ENCODE measurements around the gene TRIM67.
"Not testable (repeated sequence)": the region's sequence is repeated elsewhere in the genome, so short reads cannot be mapped to it uniquely, and the experiment has no call there.

The TRIM67 gene

DNA sequence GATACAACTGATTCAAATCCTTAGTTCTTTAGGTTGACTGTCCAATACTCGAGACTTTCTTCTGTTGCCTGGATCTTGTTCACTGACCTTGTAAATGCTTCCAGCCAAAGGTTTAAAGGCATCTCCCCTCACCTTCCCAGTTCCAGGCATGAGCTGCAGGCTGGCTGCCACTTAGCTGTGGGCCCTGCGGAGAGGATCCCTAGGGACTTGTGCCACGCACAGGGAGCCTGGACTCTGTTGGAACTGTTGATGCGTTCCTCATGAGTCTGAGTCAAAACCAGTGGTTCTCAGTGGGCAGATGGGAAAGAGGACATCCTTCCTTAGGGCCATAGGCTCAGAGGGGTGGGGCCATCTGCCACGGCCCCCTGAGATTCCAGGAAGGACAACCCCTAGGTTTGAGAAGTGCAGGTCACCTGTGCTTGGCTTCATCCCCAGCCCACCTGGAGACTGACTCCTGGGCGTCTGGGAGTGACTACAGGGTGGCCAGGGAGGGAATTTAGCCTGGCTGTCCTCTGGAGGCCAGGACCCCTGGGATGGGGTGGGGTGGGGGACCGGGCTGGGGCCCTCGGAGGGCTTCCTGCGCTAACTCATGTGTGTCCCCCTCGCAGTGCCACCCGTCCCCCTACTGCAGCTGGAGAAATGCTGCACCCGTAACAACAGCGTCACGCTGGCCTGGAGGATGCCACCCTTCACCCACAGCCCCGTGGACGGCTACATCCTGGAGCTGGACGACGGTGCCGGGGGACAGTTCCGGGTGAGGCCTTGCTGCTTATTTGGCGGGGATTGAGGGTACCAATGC lies 41.6 kb downstream of the TRIM67 start:
- DNase-seq (ENCODE audit: low read depth, low spot score) = no peak

DNA sequence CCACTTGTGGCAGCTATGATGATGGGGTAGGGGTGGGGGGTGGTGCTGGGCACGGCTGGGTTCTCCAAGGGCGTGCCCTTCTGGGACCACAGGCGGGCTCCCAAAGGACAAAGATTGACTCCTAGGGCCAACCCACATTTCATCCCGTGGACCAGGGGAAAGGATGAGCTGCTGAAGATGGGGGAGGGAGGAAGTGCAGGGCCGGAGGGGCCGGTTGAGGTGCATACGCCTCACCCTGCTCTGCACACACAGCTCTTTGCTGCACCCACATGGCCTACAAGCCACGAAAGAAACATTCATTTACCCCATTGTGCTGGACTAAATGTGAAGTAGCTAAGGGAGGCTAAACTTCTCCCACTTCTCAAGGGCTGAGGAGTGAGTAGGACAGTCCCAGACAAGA lies 45.0 kb downstream of the TRIM67 start:
- no peak for DNase-seq (ENCODE audit: low read depth, low spot score)

DNA sequence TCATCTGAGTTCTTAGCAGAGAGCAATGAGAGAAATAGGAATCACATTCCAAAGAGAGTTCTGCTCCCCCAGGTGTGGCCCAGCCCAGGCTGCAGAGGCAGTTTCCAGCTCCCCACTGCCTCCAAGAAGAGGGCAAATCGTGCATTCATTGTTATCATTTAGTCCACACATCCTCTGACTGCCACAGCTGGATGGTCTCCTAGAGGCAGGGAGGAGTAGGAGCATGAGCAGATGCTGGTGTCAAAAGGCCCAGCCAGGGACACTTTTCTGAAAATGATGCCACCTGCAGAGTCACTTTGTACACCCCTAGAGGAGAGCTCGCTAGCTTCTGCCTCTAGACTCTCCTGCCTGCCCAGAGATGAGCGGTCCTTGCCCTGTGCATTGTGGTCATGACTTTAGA lies 45.6 kb downstream of the TRIM67 start:
- DNase-seq (ENCODE audit: low read depth, low spot score) = no peak

DNA sequence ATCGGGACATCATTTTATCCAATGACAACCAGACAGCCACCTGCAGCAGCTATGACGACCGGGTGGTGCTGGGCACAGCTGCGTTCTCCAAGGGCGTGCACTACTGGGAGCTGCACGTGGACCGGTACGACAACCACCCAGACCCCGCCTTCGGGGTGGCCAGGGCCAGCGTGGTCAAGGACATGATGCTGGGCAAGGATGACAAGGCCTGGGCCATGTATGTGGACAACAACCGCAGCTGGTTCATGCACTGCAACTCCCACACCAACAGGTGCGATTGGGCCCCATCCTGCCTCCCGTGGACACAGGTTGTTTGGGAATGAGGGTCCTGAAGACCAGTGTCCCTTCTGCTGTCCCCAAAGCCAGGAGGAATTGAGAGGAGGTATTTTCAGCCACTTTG lies 47.1 kb downstream of the TRIM67 start:
- DNase-seq (ENCODE audit: low read depth, low spot score) = no peak

- DNase-seq (ENCODE audit: low read depth, low spot score) = no peak
Measured at GRCh38 chr1:231209531-231209930, 47.7 kb downstream of the TRIM67 start.

GRCh38 chr1:231210126-231210525 lies 48.3 kb downstream of the TRIM67 start:
- DNase-seq (ENCODE audit: low read depth, low spot score) = no peak

DNA sequence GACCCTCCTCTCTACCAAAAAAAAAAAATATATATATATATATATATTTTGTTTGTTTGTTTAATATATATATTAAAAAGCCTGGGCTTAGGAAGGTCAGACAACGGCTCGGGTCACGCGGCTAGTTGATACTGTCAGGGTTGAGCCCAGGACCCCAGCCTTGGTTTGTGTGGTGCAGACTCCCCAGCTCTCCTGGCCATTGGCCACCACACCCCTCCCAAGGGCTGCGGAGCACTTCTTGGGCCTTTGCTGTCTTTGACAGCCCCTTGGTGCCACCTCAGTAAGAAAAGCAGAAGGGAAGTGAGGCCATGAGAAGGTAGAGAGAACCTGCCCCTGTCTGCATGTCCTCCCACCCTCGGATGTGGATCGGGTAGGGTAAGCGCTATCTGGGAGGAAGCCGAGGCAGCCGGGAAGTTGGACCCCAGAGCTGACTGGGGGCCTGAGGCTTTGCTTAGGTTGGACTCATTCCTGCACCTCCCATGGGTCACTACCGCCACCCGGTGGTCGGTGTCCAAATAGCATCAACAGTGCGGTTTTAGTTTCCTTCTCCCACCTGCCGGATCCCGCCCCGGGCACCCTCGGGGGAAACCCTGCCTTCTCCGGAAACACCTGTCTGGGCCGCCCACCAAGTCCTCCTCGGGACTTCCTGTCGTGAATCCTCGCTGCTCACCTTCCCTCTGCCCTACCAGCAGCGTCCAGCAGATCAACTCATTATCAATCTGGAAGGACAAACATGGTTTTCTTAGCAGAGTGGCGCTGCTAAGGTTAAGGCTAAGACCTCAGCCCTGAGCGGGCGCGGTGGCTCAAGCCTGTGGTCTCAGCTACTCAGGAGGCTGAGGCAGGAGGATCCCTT lies 49.4 kb downstream of the TRIM67 start:
- DNase-seq (ENCODE audit: low read depth, low spot score) = peak; percentile 87

- not testable (repeated sequence) for DNase-seq (ENCODE audit: low read depth, low spot score)
Measured at GRCh38 chr1:231212301-231212700, 50.4 kb downstream of the TRIM67 start.

- no peak for DNase-seq (ENCODE audit: low read depth, low spot score)
Measured at GRCh38 chr1:231213831-231214573, 52.1 kb downstream of the TRIM67 start.

DNA sequence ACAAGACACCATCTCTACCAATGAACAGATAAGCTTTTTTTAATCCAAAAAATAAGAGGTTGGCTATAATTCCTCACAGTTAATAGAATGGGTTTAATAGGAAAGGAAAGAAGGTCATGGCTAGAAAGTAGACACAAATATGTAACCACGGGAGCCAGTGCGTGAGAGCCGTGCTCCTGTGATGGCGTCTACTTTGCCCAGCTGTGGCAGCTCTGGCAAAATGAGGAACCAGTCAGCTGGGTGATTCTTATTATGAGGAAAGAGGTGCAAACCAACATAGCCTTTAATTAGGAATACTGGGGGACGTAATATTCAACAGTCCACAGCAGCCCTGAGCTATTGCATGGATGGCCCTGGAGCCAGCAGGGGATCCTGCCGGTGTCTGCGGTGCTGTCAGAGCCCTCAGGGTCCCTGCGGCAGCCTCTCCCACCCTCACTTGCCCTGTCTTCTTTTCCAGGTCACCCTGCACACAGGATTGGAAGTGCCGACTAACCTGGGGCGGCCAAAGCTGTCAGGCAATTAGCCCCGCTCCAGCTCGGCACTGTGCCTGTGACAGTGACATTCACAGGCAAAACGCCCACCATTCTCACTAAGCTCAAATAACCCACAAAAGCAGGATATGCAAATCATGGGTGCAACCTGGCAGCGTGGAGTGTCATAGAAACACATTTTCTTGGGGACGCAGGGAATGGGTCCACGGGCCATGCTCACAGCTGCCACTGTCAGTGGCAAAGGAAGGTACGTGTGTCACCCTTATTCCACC lies 53.2 kb downstream of the TRIM67 start:
- no peak for DNase-seq (ENCODE audit: low read depth, low spot score)

GRCh38 chr1:231215681-231216385 lies 54.0 kb downstream of the TRIM67 start:
- no peak for DNase-seq (ENCODE audit: low read depth, low spot score)

DNA sequence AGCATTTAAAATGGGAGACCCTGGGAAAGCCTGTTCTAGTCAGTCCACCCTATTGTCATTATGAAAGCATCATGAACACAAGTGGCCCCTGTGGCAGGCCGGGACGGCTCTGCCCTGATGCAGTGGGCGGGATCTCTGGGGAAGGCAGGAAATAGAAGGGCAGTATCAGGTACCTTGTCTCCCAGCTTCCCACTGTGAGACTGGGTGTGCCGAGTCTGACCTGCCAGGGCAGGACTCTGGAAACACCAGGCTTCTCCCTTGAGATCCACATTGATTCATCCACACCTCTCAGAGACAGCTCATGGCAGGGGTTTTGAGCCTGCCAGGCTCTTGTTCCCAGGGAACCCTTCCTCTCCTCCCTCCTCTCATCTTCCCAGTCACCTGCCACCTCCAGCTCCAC lies 54.6 kb downstream of the TRIM67 start:
- no peak for DNase-seq (ENCODE audit: low read depth, low spot score)

DNA sequence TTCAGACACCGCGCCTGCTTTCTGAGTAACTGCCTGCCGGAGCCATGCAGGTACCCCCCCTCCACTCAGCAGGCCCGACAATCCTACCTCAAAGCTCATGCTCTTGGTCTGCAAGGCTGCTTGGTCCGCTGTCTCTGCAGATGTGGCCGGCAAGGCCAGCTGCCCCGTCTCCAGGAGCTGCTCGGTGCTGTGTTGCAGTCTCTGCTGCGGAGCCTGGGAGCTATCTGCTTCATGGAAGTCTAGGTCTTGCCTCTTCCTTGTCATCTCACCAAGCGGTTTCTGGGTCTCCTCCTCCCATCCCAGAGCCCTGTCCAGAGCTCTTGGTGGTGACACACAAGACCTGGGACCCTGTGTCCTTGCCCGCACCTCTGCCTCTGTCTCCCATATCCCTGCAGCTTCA lies 55.2 kb downstream of the TRIM67 start:
- DNase-seq (ENCODE audit: low read depth, low spot score) = no peak

GRCh38 chr1:231218078-231218477 lies 56.2 kb downstream of the TRIM67 start:
- DNase-seq (ENCODE audit: low read depth, low spot score) = no peak

DNA sequence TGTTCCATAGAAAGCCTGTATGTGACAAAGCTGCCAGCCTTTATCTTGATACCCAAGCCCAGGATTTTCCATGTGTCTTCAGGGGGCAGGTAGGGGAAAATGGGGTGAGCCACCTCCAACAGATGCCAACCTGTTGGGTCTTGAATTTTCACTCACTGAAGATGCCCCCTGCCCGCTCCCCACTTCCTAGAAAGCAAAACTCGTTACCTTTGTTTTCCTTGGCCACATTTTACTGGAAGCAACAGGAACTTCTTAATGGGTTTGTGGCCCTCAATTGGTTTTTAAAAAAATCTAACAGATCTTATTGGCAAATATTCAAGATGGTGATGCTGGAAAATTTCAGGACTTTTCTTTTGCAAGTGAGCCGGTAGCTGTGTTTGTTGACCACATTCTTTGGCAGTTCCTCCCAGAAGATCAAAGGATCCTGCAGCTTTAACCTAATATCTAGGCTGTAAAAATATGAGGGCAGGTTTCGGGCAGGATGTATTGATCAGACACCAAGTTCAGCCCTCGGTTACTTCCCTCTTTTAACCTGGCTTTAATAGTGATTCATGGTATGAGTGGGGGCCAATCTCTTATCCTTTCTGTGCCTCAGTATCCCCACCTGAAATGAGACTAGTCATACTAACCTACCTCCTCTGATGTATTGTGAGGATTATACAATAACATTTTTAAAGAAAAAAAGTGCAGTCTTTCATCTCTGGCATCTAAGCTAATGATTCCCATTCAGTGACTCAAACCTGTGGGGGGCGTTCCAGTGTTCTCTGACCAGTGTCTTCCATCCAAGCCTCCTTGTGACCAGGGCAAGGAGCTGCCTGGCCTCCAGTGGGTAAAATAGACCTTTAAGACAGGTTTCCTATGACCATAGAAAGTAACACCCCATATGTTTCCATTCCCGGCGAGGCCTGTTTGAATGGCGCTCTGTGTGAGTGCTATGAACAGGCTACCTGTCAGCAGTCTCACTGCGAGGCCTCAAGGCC lies 57.9 kb downstream of the TRIM67 start:
- DNase-seq (ENCODE audit: low read depth, low spot score) = no peak

DNA sequence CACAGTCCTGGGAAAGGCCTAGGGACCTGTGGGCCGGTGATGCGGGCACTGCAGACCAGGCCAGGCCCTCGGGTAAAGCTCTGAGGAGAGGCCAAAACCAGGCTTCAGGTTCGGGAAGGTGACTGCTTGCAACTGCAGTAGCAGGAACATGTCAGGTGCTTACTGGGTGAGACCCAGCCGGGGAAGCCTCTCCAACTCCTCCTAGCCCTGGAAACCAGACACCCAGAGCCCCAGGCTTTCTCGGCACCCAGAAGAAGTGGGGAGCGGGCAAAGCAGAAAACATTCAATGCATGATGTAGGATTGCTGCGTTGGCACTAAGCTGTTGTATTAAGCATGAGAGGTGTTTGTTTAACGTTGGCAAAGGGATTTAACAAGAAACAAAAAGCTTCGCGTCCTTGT lies 58.9 kb downstream of the TRIM67 start:
- no peak for DNase-seq (ENCODE audit: low read depth, low spot score)

- DNase-seq (ENCODE audit: low read depth, low spot score) = no peak
Measured at GRCh38 chr1:231226156-231226555, 64.3 kb downstream of the TRIM67 start.

DNA sequence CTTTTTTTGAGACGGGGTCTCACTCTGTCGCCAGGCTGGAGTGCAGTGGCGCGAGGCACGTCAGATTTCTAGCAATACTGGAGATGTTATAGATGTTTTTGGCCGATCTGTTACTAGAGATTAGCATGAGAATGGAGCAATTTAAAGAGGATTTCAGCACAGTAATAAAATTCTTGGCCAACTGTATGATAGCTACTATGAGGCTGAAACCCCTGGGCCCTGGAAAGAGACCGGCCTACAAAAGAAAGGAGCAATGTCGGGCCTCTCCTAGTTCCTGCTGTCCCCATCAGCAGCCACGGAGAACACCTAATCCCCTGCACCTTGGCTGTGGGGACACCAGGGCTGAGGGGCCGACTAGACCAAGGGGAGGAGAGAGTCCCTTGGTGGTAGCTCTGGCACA lies 69.7 kb downstream of the TRIM67 start:
- DNase-seq (ENCODE audit: low read depth, low spot score) = no peak

- no peak for DNase-seq (ENCODE audit: low read depth, low spot score)
Measured at GRCh38 chr1:231232870-231233734, 71.2 kb downstream of the TRIM67 start.

Measured in activated naive CD8-positive, alpha-beta T cell treated with anti-CD3 and anti-CD28 coated beads, Interleukin-2, amount 50 U/mL, for 16 hours (primary cell).